ENCODE measurements around the gene COL27A1. TPM values are rescaled to one million over a fixed set of nuclear protein-coding genes. Genes with fewer than 3 reads are reported as not detected.
"Not testable (repeated sequence)": the region's sequence is repeated elsewhere in the genome, so short reads cannot be mapped to it uniquely, and the experiment has no call there.

COL27A1 gene
- total RNA-seq, 1 experiment from 2014 or later: 37.0 TPM

DNA sequence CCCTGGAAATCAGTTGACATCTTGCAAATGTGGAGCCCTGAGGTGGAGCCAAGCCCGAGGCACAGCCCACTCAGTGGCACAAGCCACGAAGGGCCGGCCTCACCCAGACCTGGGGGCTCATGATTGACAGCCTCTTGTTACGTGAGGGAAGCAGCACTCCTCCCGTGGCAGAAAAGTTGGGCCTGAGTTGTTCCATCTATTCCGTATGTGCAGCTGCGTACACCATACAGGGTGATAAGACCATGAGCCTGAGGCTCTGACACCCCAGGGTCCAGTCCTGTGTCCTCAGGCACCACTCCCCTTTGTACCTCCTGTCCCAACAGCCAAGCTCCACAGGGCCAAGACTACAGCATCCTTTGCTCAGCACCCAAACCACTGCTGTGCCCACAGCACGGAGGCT, 172.4 kb downstream of the COL27A1 start:
- no peaks in the 10 kb centered on the region for H3K27me3 ChIP-seq (replicated peaks; ENCODE audit: insufficient read depth, low read depth, low read length, poor library complexity)
- no peak overlapping the region for H3K27ac ChIP-seq (ENCODE audit: low read depth, low read length, poor library complexity, severe bottlenecking)
- H3K9me3 ChIP-seq (ENCODE audit: low read depth, low read length, poor library complexity, severe bottlenecking): no peaks in the 10 kb centered on the region
- no peak overlapping the region for H3K4me3 ChIP-seq (ENCODE audit: low read depth, low read length, poor library complexity, severe bottlenecking)
- intact Hi-C loops (cut with micrococcal nuclease; ENCODE audit: unreplicated experiment): no loop called here
- no peaks in the 10 kb centered on the region for H3K36me3 ChIP-seq (ENCODE audit: insufficient read depth, low read length, poor library complexity, severe bottlenecking)
- TF ChIP-seq EZH2 (IDR thresholded peaks at IDR 0.05; ENCODE audit: borderline replicate concordance, low read depth, low read length, poor library complexity, severe bottlenecking): no peak
- TF ChIP-seq, protein P1, sequence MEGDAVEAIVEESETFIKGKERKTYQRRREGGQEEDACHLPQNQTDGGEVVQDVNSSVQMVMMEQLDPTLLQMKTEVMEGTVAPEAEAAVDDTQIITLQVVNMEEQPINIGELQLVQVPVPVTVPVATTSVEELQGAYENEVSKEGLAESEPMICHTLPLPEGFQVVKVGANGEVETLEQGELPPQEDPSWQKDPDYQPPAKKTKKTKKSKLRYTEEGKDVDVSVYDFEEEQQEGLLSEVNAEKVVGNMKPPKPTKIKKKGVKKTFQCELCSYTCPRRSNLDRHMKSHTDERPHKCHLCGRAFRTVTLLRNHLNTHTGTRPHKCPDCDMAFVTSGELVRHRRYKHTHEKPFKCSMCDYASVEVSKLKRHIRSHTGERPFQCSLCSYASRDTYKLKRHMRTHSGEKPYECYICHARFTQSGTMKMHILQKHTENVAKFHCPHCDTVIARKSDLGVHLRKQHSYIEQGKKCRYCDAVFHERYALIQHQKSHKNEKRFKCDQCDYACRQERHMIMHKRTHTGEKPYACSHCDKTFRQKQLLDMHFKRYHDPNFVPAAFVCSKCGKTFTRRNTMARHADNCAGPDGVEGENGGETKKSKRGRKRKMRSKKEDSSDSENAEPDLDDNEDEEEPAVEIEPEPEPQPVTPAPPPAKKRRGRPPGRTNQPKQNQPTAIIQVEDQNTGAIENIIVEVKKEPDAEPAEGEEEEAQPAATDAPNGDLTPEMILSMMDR (conservative IDR thresholded peaks at IDR 0.05; ENCODE audit: low read depth, low read length): no peak
- H3K4me1 ChIP-seq (ENCODE audit: insufficient read depth, low read length, poor library complexity, severe bottlenecking): no peaks in the 10 kb centered on the region
- DNase-seq (ENCODE audit: low spot score): no peak
- BruUV-seq (replicated peaks): no TSS peak
- POLR2A ChIA-PET (ENCODE audit: low non-redundant PET): no interaction called here
- CTCF ChIA-PET: no interaction called here

DNA sequence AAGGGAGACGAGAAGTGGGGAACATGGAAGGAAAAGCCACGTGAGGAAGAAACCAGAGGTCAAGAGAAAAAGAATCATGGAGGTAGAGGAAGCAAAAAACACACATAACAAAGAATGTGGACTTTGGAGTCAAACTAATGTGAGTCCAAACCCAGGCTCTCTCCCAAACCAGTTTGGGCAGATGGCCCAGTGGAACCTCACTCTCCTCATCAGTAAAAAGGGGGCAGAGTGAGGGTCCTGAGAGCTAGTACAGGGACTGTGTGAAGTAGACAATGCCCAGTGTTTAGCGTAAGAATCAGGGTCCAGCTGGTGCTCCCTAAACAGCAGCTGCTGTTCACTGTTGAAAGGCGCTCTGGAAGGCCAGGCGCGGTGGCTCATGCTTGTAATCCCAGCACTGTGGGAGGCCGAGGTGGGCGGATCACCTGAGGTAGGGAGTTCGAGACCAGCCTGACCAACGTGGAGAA, 173.1 kb downstream of the COL27A1 start:
- CTCF ChIA-PET; intact Hi-C loops (cut with micrococcal nuclease; ENCODE audit: unreplicated experiment); H3K27me3 ChIP-seq (replicated peaks; ENCODE audit: insufficient read depth, low read depth, low read length, poor library complexity); BruUV-seq (replicated peaks); H3K9me3 ChIP-seq (ENCODE audit: low read depth, low read length, poor library complexity, severe bottlenecking); H3K27ac ChIP-seq (ENCODE audit: low read depth, low read length, poor library complexity, severe bottlenecking); H3K4me1 ChIP-seq (ENCODE audit: insufficient read depth, low read length, poor library complexity, severe bottlenecking); POLR2A ChIA-PET (ENCODE audit: low non-redundant PET); H3K4me3 ChIP-seq (ENCODE audit: low read depth, low read length, poor library complexity, severe bottlenecking); DNase-seq (ENCODE audit: low spot score); H3K36me3 ChIP-seq (ENCODE audit: insufficient read depth, low read length, poor library complexity, severe bottlenecking): not testable (repeated sequence)

DNA sequence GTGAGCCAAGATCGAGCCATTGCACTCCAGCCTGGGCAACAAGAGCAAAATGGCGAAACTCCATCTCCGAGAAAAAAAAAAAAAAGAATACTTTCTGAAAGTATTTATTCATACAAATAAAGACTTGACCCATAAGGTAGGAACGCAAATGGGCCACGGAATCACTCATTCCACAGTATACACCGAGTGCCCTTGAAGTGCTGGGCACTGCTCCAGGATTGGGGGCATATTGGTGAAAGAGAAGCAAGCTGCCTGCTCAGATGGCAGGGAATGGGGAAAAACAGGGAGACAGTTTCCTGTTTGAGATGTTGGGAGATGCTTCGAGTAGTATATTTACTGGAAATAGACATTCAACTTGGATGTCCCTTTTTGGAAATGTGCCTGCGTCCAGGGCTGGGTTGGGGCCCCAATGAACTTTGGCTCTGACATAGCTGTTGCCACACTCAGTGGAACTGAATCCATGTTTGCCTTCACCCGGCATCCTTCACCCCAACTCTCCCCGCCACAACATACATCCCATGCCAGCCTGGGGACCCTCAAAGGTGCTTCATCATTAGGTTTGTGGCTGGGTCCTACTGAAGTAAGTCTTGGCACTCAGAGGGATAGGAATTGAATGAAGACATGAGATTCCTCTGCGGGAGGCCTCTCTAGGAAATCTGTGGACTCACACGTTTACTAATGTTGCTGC, 173.7 kb downstream of the COL27A1 start:
- H3K36me3 ChIP-seq (ENCODE audit: insufficient read depth, low read length, poor library complexity, severe bottlenecking); H3K4me3 ChIP-seq (ENCODE audit: low read depth, low read length, poor library complexity, severe bottlenecking); H3K9me3 ChIP-seq (ENCODE audit: low read depth, low read length, poor library complexity, severe bottlenecking); POLR2A ChIA-PET (ENCODE audit: low non-redundant PET); DNase-seq (ENCODE audit: low spot score); H3K27ac ChIP-seq (ENCODE audit: low read depth, low read length, poor library complexity, severe bottlenecking); H3K27me3 ChIP-seq (replicated peaks; ENCODE audit: insufficient read depth, low read depth, low read length, poor library complexity); intact Hi-C loops (cut with micrococcal nuclease; ENCODE audit: unreplicated experiment); H3K4me1 ChIP-seq (ENCODE audit: insufficient read depth, low read length, poor library complexity, severe bottlenecking); BruUV-seq (replicated peaks): not testable (repeated sequence)
- CTCF ChIA-PET: interaction anchor here (0.7 kb wide), 1 partner anchor 57 kb away, joined by 5 read pairs; no protein-coding TSS in a partner anchor

DNA sequence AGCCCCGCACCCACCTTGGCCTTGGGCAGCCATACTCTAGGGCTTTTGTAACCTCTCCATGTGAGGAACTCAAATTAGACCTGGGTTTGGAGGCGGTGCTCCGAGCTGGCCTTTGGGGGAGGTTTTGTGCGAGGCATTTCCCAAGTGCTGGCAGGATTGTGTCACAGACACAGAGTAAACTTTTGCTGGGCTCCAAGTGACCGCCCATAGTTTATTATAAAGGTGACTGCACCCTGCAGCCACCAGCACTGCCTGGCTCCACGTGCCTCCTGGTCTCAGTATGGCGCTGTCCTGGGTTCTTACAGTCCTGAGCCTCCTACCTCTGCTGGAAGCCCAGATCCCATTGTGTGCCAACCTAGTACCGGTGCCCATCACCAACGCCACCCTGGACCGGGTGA, 174.3 kb downstream of the COL27A1 start, which contains the start of gene ORM2:
TSS of gene ORM2 (plus strand) at position 245 of the 398 bp plus-strand sequence. CDS start at position 281, 36 bp downstream.
- H3K36me3 ChIP-seq (ENCODE audit: insufficient read depth, low read length, poor library complexity, severe bottlenecking); H3K27ac ChIP-seq (ENCODE audit: low read depth, low read length, poor library complexity, severe bottlenecking); POLR2A ChIA-PET (ENCODE audit: low non-redundant PET); CTCF ChIA-PET; BruUV-seq (replicated peaks); H3K4me1 ChIP-seq (ENCODE audit: insufficient read depth, low read length, poor library complexity, severe bottlenecking); H3K27me3 ChIP-seq (replicated peaks; ENCODE audit: insufficient read depth, low read depth, low read length, poor library complexity); H3K4me3 ChIP-seq (ENCODE audit: low read depth, low read length, poor library complexity, severe bottlenecking); DNase-seq (ENCODE audit: low spot score); H3K9me3 ChIP-seq (ENCODE audit: low read depth, low read length, poor library complexity, severe bottlenecking); intact Hi-C loops (cut with micrococcal nuclease; ENCODE audit: unreplicated experiment): not testable (repeated sequence)

Measured in A673 (cell line).